CD4-positive, alpha-beta T cell (primary cell): Measurements from ENCODE around the gene ATAD3C. TPM values are rescaled to one million over a fixed set of nuclear protein-coding genes. Genes with fewer than 3 reads are reported as not detected.
"Not testable (repeated sequence)": the region's sequence is repeated elsewhere in the genome, so short reads cannot be mapped to it uniquely, and the experiment has no call there.

Source experiments
- ATAC-seq: fragments of 200-7000 bp; cut with Tn5 transposase; one replicate; pipeline ENCODE4 v1.10.0; 2022; ENCODE audit warnings: mild to moderate bottlenecking; ENCODE audit not compliant: poor library complexity
- CTCF ChIA-PET: fragments of 350-600 bp; sonication (Branson Sonifier 250); formaldehyde crosslinking; loops from one replicate; lab custom pipeline; 2021; ENCODE audit warnings: antibody characterized with exemption, inconsistent platforms; lab: Charles Lee
- POLR2A ChIA-PET: fragments of 350-600 bp; sonication (Branson Sonifier 250); formaldehyde crosslinking; loops from one replicate; lab custom pipeline; 2021; ENCODE audit warnings: antibody characterized with exemption, inconsistent platforms; lab: Charles Lee
- DNase-seq, 14 experiments: peaks; one replicate each; pipeline ENCODE4 v3.0.0-alpha.2; 2013 to 2020; ENCODE audit warnings: mixed read lengths in 2 of 14
- H3K27ac ChIP-seq, 2 donors: one replicate each; pipeline versions ENCODE4 v1.5.1 to v1.7.0; 2013; ENCODE audit warnings: low read length in 2 of 2, low read depth in 1 of 2, mild to moderate bottlenecking in 1 of 2
- H3K27me3 ChIP-seq, 2 experiments: 1 replicate in 1 of 2; 2 replicates in 1 of 2; pipeline versions ENCODE4 v1.6.1 to v1.7.0; 2013; ENCODE audit warnings: low read length in 2 of 2, control low read depth in 1 of 2, mild to moderate bottlenecking in 1 of 2, moderate library complexity in 1 of 2; ENCODE audit not compliant: insufficient read depth in 2 of 2, control insufficient read depth in 1 of 2
- H3K36me3 ChIP-seq: one replicate; pipeline ENCODE4 v1.6.1; 2013; ENCODE audit warnings: low read length, control low read depth; ENCODE audit not compliant: insufficient read depth
- H3K4me1 ChIP-seq: one replicate; pipeline ENCODE4 v1.6.1; 2013; ENCODE audit warnings: low read length, control low read depth; ENCODE audit not compliant: insufficient read depth
- H3K4me3 ChIP-seq: one replicate; pipeline ENCODE4 v1.5.1; 2013; ENCODE audit warnings: mild to moderate bottlenecking, low read length, moderate library complexity
- H3K9me3 ChIP-seq, 2 experiments: 1 replicate in 1 of 2; 2 replicates in 1 of 2; pipeline versions ENCODE4 v1.6.1 to v1.7.0; 2013; ENCODE audit warnings: low read length in 2 of 2, mild to moderate bottlenecking in 2 of 2, control low read depth in 1 of 2, moderate library complexity in 1 of 2; ENCODE audit not compliant: control insufficient read depth in 1 of 2, insufficient read depth in 1 of 2
- H3K27ac Mint-ChIP-seq: one replicate; pipeline ENCODE4 v1.8.0; 2020; ENCODE audit warnings: mixed read lengths
- H3K27me3 Mint-ChIP-seq: one replicate; pipeline ENCODE4 v1.8.0; 2021; ENCODE audit warnings: mixed read lengths
- H3K36me3 Mint-ChIP-seq: one replicate; pipeline ENCODE4 v1.8.0; 2021; ENCODE audit warnings: low read depth, mixed read lengths
- H3K4me1 Mint-ChIP-seq: one replicate; pipeline ENCODE4 v1.8.0; 2021; ENCODE audit warnings: low read depth, mixed read lengths
- H3K4me3 Mint-ChIP-seq: one replicate; pipeline ENCODE4 v1.8.0; 2020; ENCODE audit warnings: mild to moderate bottlenecking, mixed read lengths
- H3K9me3 Mint-ChIP-seq: one replicate; pipeline ENCODE4 v1.8.0; 2020; ENCODE audit warnings: mixed read lengths
- intact Hi-C, 2 experiments: fragments of 100-400 bp; cut with DNase I in 1 of 2; cut with micrococcal nuclease in 1 of 2; formaldehyde crosslinking; loops; one replicate each; pipeline versions ENCODE4 v1.15.1 to v1.9.0; 2023 to 2025; cut with DNase I, micrococcal nuclease
- total RNA-seq, 174 experiments: library from RNA in 2 of 174; stranded (reverse) in 2 of 174; gene quantifications; one replicate each; pipeline ENCODE4 v1.2.3 and lab custom pipeline; 2021 to 2026
- TF ChIP-seq, protein P1 (sequence below): fragments of 200-600 bp; IDR thresholded peaks from one replicate; pipeline ENCODE4 v1.8.0; 2022; ENCODE audit warnings: antibody characterized with exemption, mild to moderate bottlenecking

Gene ATAD3C
- total RNA-seq, 2 experiments from 2014 or later: 0.28 to 0.74 TPM

DNA sequence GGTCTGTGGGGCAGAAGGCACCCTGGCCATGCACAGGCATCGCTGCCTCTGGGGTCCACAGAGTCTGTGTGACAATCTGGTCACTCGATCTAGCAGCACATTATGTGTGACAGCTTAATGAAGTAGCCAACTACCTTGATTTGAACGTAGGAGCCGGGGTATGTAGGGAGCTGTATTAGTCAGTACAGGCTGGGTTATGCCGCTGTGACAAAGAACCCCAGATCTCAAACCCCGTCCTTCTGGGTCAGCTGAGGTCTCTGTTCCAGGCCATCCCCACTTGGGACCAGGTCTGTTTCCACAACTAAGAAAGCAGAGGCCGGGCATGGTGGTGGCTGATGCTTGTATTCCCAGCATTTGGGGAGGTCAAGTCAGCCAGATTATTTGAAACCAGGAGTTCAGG, 13.8 kb downstream of the ATAD3C start:
- DNase-seq (no peak), ATAC-seq (no peak)
- TF ChIP-seq, protein P1, sequence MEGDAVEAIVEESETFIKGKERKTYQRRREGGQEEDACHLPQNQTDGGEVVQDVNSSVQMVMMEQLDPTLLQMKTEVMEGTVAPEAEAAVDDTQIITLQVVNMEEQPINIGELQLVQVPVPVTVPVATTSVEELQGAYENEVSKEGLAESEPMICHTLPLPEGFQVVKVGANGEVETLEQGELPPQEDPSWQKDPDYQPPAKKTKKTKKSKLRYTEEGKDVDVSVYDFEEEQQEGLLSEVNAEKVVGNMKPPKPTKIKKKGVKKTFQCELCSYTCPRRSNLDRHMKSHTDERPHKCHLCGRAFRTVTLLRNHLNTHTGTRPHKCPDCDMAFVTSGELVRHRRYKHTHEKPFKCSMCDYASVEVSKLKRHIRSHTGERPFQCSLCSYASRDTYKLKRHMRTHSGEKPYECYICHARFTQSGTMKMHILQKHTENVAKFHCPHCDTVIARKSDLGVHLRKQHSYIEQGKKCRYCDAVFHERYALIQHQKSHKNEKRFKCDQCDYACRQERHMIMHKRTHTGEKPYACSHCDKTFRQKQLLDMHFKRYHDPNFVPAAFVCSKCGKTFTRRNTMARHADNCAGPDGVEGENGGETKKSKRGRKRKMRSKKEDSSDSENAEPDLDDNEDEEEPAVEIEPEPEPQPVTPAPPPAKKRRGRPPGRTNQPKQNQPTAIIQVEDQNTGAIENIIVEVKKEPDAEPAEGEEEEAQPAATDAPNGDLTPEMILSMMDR: no peak
- CTCF ChIA-PET: no interaction called here
- no peaks in the 10 kb centered on the region for H3K36me3 ChIP-seq
- H3K27ac ChIP-seq: no peak overlapping the region
- H3K4me3 ChIP-seq: no peak overlapping the region
- peaks cover 0 to 7% of the 10 kb centered on the region in 2 experiments for H3K9me3 ChIP-seq
- H3K36me3 Mint-ChIP-seq: no peaks in the 10 kb centered on the region
- intact Hi-C loops: no loop called here
- no peaks in the 10 kb centered on the region for H3K4me1 Mint-ChIP-seq
- H3K27ac Mint-ChIP-seq: no peak overlapping the region
- H3K4me1 ChIP-seq: peaks cover 5% of the 10 kb centered on the region
- no peaks in the 10 kb centered on the region for H3K9me3 Mint-ChIP-seq
- POLR2A ChIA-PET: interaction anchor here (0.7 kb wide), 1 partner anchor 144 kb away, joined by 3 read pairs; no protein-coding TSS in a partner anchor
- H3K27me3 Mint-ChIP-seq: peaks cover 4% of the 10 kb centered on the region
- no peaks in the 10 kb centered on the region for H3K27me3 ChIP-seq
- no peak overlapping the region for H3K4me3 Mint-ChIP-seq

DNA sequence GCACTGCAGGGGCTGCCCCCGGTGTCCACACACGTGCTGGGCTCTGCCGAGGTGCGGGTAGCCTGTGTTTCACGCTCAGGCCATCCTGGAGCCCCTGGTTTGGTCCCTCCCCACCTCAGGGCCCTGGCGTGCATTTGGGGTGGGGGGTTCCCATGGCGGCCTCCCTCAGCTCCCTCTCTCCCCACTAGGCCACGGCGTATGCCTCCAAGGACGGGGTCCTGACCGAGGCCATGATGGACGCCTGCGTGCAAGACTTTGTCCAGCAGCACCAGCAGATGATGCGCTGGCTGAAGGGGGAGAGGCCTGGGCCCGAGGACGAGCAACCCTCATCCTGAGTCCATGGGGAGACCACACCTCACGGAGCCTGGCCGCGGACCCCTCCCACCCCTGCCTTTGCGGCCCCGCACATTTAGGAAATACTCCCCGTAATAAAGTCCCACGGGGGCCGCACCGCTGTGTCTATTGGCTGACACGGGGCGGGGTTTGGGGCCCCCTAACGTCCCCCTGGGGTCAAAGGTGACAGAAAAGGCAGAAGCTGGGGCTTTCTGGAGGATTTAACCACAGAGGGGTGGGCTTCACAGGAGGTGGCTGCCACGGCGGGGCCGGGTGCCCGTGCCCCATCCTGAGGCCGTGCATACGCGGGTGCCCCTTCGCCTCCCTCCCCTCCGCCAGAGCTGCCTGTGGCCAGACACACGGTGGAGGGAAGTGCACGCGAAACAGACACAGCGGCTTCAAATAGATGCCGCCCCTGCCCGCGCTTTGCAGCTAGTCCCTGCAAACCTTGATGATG, 18.9 kb downstream of the ATAD3C start:
- CTCF ChIA-PET, H3K27me3 ChIP-seq, ATAC-seq, intact Hi-C loops, H3K9me3 ChIP-seq, H3K27ac ChIP-seq, DNase-seq, H3K4me3 Mint-ChIP-seq, H3K36me3 Mint-ChIP-seq, H3K36me3 ChIP-seq, H3K27ac Mint-ChIP-seq, H3K4me3 ChIP-seq, POLR2A ChIA-PET, H3K27me3 Mint-ChIP-seq, H3K9me3 Mint-ChIP-seq: not testable (repeated sequence)
- H3K4me1 ChIP-seq: peaks cover 19% of the 10 kb centered on the region
- peaks cover 21% of the 10 kb centered on the region for H3K4me1 Mint-ChIP-seq

DNA sequence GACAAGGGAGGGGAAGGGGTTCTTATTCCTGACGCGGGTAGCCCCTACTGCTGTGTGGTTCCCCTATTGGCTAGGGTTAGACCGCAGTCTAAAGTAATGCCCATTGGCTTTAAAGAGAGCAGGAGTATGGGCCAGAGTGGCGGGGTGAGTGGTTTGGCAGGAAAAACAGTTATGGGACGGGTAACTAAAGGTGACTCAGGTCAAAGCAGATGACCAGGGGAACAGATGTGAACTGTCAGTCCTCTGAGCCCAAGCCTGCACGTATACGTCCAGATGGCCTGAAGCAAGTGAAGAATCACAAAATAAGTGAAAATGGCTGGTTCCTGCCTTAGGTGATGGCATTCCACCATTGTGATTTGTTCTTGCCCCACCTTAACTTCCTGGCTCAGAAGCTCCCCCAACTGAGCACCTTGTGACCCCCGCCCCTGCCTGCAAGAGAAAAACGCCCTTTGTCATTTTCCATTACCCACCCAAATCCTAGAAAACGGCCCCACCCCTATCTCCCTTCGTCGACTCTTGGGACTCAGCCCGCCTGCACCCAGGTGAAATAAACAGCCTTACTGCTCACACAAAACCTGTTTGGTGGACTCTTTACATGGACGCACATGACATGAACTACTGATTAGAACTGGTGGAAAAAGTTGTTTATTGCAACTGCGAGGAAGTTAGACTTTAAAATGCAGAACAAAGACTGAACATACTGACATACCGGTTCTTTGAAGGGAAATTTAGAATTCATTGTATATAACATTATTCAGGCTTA, 21.3 kb downstream of the ATAD3C start:
- TF ChIP-seq, protein P1: no peak
- Histone ChIP-seq H3K36me3 (no peaks in the 10 kb centered on the region), H3K9me3 (no peaks in the 10 kb centered on the region), H3K27ac (peak overlapping the region; percentile 37 to 67), H3K27me3 (no peaks in the 10 kb centered on the region), H3K4me3 (peak overlapping the region; percentile 71), H3K4me1 (peaks cover 27% of the 10 kb centered on the region)
- Mint-ChIP-seq H3K27ac (peak overlapping the region; percentile 87), H3K4me1 (peaks cover 26% of the 10 kb centered on the region), H3K9me3 (no peaks in the 10 kb centered on the region), H3K36me3 (no peaks in the 10 kb centered on the region), H3K27me3 (no peaks in the 10 kb centered on the region), H3K4me3 (peak overlapping the region; percentile 95)
- intact Hi-C loops: loop anchor here in 1 of 2 experiments (2.0 kb wide), 2 partner anchors 40 to 104 kb away; partner anchors contain the start of gene SSU72
- ATAC-seq: peak; percentile 28
- POLR2A ChIA-PET: no interaction called here
- CTCF ChIA-PET: no interaction called here
- peak in 1 of 14 experiments; percentile 20 for DNase-seq
